ENCODE measurements around the gene CCDC201.

DNA sequence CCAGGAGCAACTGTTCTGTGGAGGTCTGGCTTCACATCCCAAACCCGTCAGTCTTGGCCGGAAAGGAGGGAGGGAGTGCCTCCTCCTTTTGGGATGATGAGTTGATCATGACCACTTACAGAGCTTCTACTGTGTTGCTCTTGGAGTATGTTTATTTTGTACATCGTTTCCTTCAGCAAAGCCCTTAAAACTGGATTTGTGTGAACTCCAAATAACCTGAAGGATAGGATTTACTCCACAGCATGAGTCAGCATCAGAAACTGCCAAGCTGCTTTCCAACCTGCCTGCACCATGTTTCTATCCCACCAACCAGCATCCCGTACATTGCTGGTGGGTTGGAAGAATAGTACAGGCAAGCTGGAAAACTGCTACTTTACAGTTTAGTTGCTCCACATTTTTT lies 3.5 kb downstream of the CCDC201 start:
- TF ChIP-seq, protein P1, sequence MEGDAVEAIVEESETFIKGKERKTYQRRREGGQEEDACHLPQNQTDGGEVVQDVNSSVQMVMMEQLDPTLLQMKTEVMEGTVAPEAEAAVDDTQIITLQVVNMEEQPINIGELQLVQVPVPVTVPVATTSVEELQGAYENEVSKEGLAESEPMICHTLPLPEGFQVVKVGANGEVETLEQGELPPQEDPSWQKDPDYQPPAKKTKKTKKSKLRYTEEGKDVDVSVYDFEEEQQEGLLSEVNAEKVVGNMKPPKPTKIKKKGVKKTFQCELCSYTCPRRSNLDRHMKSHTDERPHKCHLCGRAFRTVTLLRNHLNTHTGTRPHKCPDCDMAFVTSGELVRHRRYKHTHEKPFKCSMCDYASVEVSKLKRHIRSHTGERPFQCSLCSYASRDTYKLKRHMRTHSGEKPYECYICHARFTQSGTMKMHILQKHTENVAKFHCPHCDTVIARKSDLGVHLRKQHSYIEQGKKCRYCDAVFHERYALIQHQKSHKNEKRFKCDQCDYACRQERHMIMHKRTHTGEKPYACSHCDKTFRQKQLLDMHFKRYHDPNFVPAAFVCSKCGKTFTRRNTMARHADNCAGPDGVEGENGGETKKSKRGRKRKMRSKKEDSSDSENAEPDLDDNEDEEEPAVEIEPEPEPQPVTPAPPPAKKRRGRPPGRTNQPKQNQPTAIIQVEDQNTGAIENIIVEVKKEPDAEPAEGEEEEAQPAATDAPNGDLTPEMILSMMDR (IDR thresholded peaks at IDR 0.05; ENCODE audit: low read length), result no peak
- TF ChIP-seq EZH2 (IDR thresholded peaks at IDR 0.05; ENCODE audit: borderline replicate concordance, low read length), result no peak

Measured in OCI-LY1 (cell line).